Skeletal muscle tissue (tissue), 4 donors: Measurements from ENCODE around the gene ZFAND3. TPM values are rescaled to one million over a fixed set of nuclear protein-coding genes. Genes with fewer than 3 reads are reported as not detected.

ENCODE experiments used
- H3K27ac ChIP-seq: one replicate; pipeline ENCODE4 v1.7.0; 2013; ENCODE audit warnings: mild to moderate bottlenecking, low read depth, low read length, inconsistent platforms
- H3K27me3 ChIP-seq, 3 donors: one replicate each; pipeline ENCODE4 v1.7.0; 2013; ENCODE audit warnings: low read length in 3 of 3; ENCODE audit not compliant: control insufficient read depth in 3 of 3, insufficient read depth in 3 of 3
- H3K36me3 ChIP-seq, 3 donors: one replicate each; pipeline ENCODE4 v1.7.0; 2013; ENCODE audit warnings: low read length in 3 of 3; ENCODE audit not compliant: control insufficient read depth in 3 of 3, insufficient read depth in 3 of 3
- H3K4me1 ChIP-seq, 3 donors: one replicate each; pipeline ENCODE4 v1.7.0; 2013; ENCODE audit warnings: low read length in 3 of 3, mild to moderate bottlenecking in 3 of 3; ENCODE audit not compliant: control insufficient read depth in 3 of 3, insufficient read depth in 3 of 3
- H3K4me3 ChIP-seq, 3 donors: one replicate each; pipeline ENCODE4 v1.7.0; 2013; ENCODE audit warnings: low read length in 3 of 3
- H3K9ac ChIP-seq, 3 donors: one replicate each; pipeline ENCODE4 v1.7.0; 2013; ENCODE audit warnings: low read length in 3 of 3, mild to moderate bottlenecking in 3 of 3, moderate library complexity in 2 of 3, low read depth in 1 of 3
- H3K9me3 ChIP-seq, 3 donors: one replicate each; pipeline ENCODE4 v1.7.0; 2013; ENCODE audit warnings: low read length in 3 of 3; ENCODE audit not compliant: control insufficient read depth in 3 of 3
- total RNA-seq: library from RNA; depleted of rRNA; stranded (reverse); fragments of >200 nt; gene quantifications from one replicate; pipeline ENCODE4 v1.2.3, GENCODE V29; 2014
- donor health status: Osteomylitis.

ZFAND3 gene
- total RNA-seq, 1 donor from 2014 or later = 23.0 TPM

- peaks cover 31 to 42% (median 41%) of the 10 kb centered on the region in 3 donors for H3K4me1 ChIP-seq
- H3K4me3 ChIP-seq = no peak overlapping the region
- no peak overlapping the region for H3K9ac ChIP-seq
- no peaks in the 10 kb centered on the region for H3K36me3 ChIP-seq
- H3K9me3 ChIP-seq = no peaks in the 10 kb centered on the region
- H3K27ac ChIP-seq = no peak overlapping the region
- no peaks in the 10 kb centered on the region for H3K27me3 ChIP-seq
These were observed 6.7 kb downstream of the ZFAND3 start for GRCh38 chr6:37826188-37826587.

GRCh38 chr6:37826993-37827392 lies 7.5 kb downstream of the ZFAND3 start:
- Histone ChIP-seq H3K4me3 (no peak overlapping the region), H3K36me3 (no peaks in the 10 kb centered on the region), H3K9ac (no peak overlapping the region), H3K4me1 (peaks cover 30 to 43% (median 33%) of the 10 kb centered on the region in 3 donors), H3K27me3 (no peaks in the 10 kb centered on the region), H3K27ac (no peak overlapping the region), H3K9me3 (no peaks in the 10 kb centered on the region)

DNA sequence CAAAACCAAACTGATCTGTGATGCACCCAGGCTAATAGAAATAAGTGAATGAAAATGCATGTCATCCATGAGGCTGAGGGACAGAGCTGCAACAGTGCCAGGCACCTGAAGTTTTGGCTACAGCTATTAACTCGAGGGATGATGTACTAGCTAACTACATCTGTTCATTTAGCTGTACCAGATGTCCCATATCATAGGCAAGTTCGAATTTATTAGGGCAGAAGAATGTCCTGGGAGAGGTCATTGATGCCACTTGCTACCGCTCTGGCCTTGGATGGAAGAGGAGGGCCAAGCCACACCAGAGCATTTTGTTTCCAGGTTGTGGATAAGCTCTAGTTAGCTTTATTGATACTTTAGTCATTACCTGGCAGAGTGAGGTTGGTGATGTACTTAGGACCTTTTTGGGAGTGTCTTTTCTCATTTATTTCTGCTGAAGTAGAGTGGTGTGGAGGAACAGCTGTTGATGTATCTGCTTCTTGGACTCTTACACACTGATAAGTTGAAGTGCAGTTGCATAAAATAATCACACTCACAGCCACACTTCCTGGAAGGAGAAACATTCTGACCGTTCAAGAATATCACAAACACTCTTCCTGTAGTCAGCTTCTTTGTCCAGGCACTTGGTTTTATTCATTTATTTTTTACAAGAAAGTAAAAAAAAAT lies 8.2 kb downstream of the ZFAND3 start:
- Histone ChIP-seq H3K9me3 (no peaks in the 10 kb centered on the region), H3K36me3 (no peaks in the 10 kb centered on the region), H3K27ac (no peak overlapping the region), H3K27me3 (no peaks in the 10 kb centered on the region), H3K9ac (no peak overlapping the region), H3K4me1 (peaks cover 26 to 38% (median 26%) of the 10 kb centered on the region in 3 donors), H3K4me3 (no peak overlapping the region)

GRCh38 chr6:37830225-37830624 lies 10.7 kb downstream of the ZFAND3 start:
- H3K27ac ChIP-seq = no peak overlapping the region
- H3K9ac ChIP-seq = no peak overlapping the region
- no peaks in the 10 kb centered on the region for H3K27me3 ChIP-seq
- H3K36me3 ChIP-seq = peaks cover 0 to 3% (median 0%) of the 10 kb centered on the region in 3 donors
- peaks cover 18 to 30% (median 20%) of the 10 kb centered on the region in 3 donors for H3K4me1 ChIP-seq
- no peaks in the 10 kb centered on the region for H3K9me3 ChIP-seq
- H3K4me3 ChIP-seq = no peak overlapping the region

GRCh38 chr6:37831457-37831856 lies 11.9 kb downstream of the ZFAND3 start:
- H3K4me1 ChIP-seq = peaks cover 17 to 23% (median 20%) of the 10 kb centered on the region in 3 donors
- no peaks in the 10 kb centered on the region for H3K27me3 ChIP-seq
- H3K27ac ChIP-seq = no peak overlapping the region
- no peak overlapping the region for H3K9ac ChIP-seq
- no peaks in the 10 kb centered on the region for H3K9me3 ChIP-seq
- no peak overlapping the region for H3K4me3 ChIP-seq
- peaks cover 0 to 3% (median 0%) of the 10 kb centered on the region in 3 donors for H3K36me3 ChIP-seq

GRCh38 chr6:37835923-37836322 lies 16.4 kb downstream of the ZFAND3 start:
- H3K36me3 ChIP-seq = peaks cover 0 to 3% (median 0%) of the 10 kb centered on the region in 3 donors
- no peak overlapping the region for H3K9ac ChIP-seq
- H3K4me1 ChIP-seq = peaks cover 0 to 11% (median 9%) of the 10 kb centered on the region in 3 donors
- H3K4me3 ChIP-seq = no peak overlapping the region
- no peaks in the 10 kb centered on the region for H3K27me3 ChIP-seq
- H3K9me3 ChIP-seq = no peaks in the 10 kb centered on the region
- H3K27ac ChIP-seq = no peak overlapping the region

GRCh38 chr6:37838219-37838921 lies 18.8 kb downstream of the ZFAND3 start:
- Histone ChIP-seq H3K27ac (no peak overlapping the region), H3K4me1 (no peaks in the 10 kb centered on the region), H3K4me3 (no peak overlapping the region), H3K9me3 (no peaks in the 10 kb centered on the region), H3K9ac (no peak overlapping the region), H3K36me3 (peaks cover 0 to 3% (median 0%) of the 10 kb centered on the region in 3 donors), H3K27me3 (no peaks in the 10 kb centered on the region)

- H3K27me3 ChIP-seq = no peaks in the 10 kb centered on the region
- H3K36me3 ChIP-seq = no peaks in the 10 kb centered on the region
- no peak overlapping the region for H3K27ac ChIP-seq
- H3K9me3 ChIP-seq = no peaks in the 10 kb centered on the region
- peaks cover 0 to under 1% (median 0%) of the 10 kb centered on the region in 3 donors for H3K4me1 ChIP-seq
- H3K4me3 ChIP-seq = no peak overlapping the region
- H3K9ac ChIP-seq = no peak overlapping the region
These were observed 20.8 kb downstream of the ZFAND3 start for GRCh38 chr6:37840143-37840939.

GRCh38 chr6:37840940-37841300 lies 21.4 kb downstream of the ZFAND3 start:
- Histone ChIP-seq H3K4me1 (peaks cover 0 to 5% (median 0%) of the 10 kb centered on the region in 3 donors), H3K27me3 (no peaks in the 10 kb centered on the region), H3K27ac (no peak overlapping the region)

More at GRCh38 chr6:37840940-37841300, 21.4 kb downstream of the ZFAND3 start:
- Histone ChIP-seq H3K9ac (no peak overlapping the region), H3K36me3 (no peaks in the 10 kb centered on the region), H3K4me3 (no peak overlapping the region), H3K9me3 (no peaks in the 10 kb centered on the region)
